PFSK-1 (cell line): ENCODE data around the gene GRK1.

Source experiments
- FOXP2 ChIP-seq: optimal IDR thresholded peaks from 2 replicates; pipeline ENCODE3; 2011; ENCODE audit warnings: borderline replicate concordance, control low read depth, inconsistent platforms; ENCODE audit not compliant: insufficient read depth; ENCODE audit errors: extremely low read length, extremely low read depth
- POLR2AphosphoS5 ChIP-seq: IDR thresholded peaks from 2 replicates; pipeline ENCODE4 v1.6.1; 2012; ENCODE audit warnings: low read depth, mild to moderate bottlenecking, control low read depth, low read length, moderate library complexity
- REST ChIP-seq, 2 experiments: IDR thresholded peaks; 2 replicates each; pipeline versions ENCODE4 v1.6.1 to v1.8.0; 2011 to 2012; ENCODE audit warnings: low read depth in 2 of 2, low read length in 2 of 2, control low read depth in 1 of 2, inconsistent platforms in 1 of 2, mild to moderate bottlenecking in 1 of 2, moderate library complexity in 1 of 2; ENCODE audit not compliant: insufficient read depth in 1 of 2
- SIN3A ChIP-seq: IDR thresholded peaks from 2 replicates; pipeline ENCODE4 v1.6.1; 2012; ENCODE audit warnings: mild to moderate bottlenecking, low read length, moderate library complexity, borderline replicate concordance; ENCODE audit not compliant: insufficient read depth
- TAF1 ChIP-seq: IDR thresholded peaks from 2 replicates; pipeline ENCODE4 v1.6.1; 2012; ENCODE audit warnings: low read length, control low read depth, borderline replicate concordance; ENCODE audit not compliant: insufficient read depth

- TF ChIP-seq POLR2AphosphoS5 (no peak), SIN3A (no peak), TAF1 (no peak), REST (IDR thresholded peaks at IDR 0.05; ENCODE audit: insufficient read depth in 1 of 2, low read depth in 2 of 2, low read length in 2 of 2) (no peak), FOXP2 (no peak)
Observed at GRCh38 chr13:113666329-113666670, 719 bp upstream of the GRK1 start.
